ENCODE results near the gene CASKIN1.

- no peak for TF ChIP-seq ZFX (IDR thresholded peaks at IDR 0.05; ENCODE audit: borderline replicate concordance)
- TF ChIP-seq CTCF (IDR thresholded peaks at IDR 0.05), result no peak
Measured at GRCh38 chr16:2238150-2238837, 41.9 kb upstream of the CASKIN1 start.
